ENCODE results near the gene PRDM10. TPM values are rescaled to one million over a fixed set of nuclear protein-coding genes. Genes with fewer than 3 reads are reported as not detected.

PRDM10 gene
- total RNA-seq, 1 donor from 2014 or later, result 13.6 TPM

DNA sequence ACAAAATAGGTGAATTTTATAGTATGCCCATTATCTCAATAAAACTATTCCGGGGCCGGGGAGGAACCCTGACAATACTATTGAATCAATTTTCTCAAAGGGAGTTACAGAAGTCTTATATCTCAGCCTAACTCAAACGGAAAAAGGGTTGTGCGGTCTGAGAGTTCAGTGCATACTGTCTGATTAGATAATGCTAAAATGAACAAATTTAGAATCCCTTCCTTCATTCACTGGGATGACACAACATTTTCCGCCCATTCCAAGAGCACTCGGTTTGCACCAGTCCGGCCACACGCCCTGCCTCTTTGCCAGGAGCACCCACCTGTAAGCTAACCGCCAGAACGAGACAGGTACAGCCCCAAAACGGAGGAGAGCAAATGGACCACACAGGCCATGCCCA lies 57.3 kb downstream of the PRDM10 start:
- no peak for DNase-seq (ENCODE audit: low spot score)
- Mint-ChIP-seq H3K9me3 (no peaks in the 10 kb centered on the region), H3K27me3 (ENCODE audit: insufficient read depth) (no peaks in the 10 kb centered on the region), H3K36me3 (ENCODE audit: low read depth) (peaks cover 22% of the 10 kb centered on the region), H3K4me1 (ENCODE audit: low read depth) (peaks cover 6% of the 10 kb centered on the region), H3K27ac (no peak overlapping the region), H3K4me3 (no peak overlapping the region)
- intact Hi-C loops (cut with micrococcal nuclease), result no loop called here

DNA sequence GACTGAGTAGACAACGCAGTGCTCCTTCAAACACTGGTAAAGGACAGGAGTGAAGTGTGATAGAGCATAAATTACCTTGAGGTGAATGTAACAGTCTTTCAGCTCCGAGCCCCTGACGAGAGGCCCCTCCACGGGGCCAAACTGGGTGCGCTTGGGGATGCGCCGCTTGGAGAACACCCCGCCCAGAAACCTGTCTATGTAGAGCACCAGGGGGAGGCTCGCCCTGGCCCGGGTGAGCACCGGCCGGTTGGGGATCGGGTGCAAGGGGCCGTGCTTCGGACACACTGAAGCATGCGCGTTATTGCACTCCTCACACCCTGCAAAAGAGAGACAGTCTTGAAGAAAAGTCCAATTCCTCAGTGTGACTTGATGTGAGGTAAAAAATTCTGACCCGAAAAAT lies 57.9 kb downstream of the PRDM10 start:
- Mint-ChIP-seq H3K27me3 (ENCODE audit: insufficient read depth) (no peaks in the 10 kb centered on the region), H3K9me3 (no peaks in the 10 kb centered on the region), H3K4me3 (no peak overlapping the region), H3K36me3 (ENCODE audit: low read depth) (peaks cover 22% of the 10 kb centered on the region), H3K27ac (no peak overlapping the region), H3K4me1 (ENCODE audit: low read depth) (peaks cover 5% of the 10 kb centered on the region)
- no peak for DNase-seq (ENCODE audit: low spot score)
- intact Hi-C loops (cut with micrococcal nuclease), result no loop called here

DNA sequence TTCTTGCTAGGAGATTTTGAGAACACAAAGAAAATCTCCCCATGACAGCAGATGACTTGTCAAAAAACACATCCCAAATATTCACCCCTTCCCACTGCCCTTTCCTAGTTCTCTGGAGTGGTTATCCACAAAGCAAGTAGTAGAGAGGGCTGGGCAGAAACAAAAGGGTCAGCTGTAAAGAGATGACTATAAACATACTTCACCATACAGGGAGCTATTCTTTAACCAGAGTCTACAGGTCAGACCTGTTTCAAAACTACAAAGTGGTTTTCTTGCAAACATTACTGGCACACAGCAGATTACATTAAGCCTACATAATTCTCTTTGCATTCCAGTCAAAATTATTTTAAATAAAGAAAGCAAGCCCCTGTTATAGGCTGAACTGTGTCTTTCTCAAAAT lies 59.6 kb downstream of the PRDM10 start:
- H3K4me1 Mint-ChIP-seq (ENCODE audit: low read depth), result peaks cover 5% of the 10 kb centered on the region
- H3K27me3 Mint-ChIP-seq (ENCODE audit: insufficient read depth), result no peaks in the 10 kb centered on the region
- peaks cover 19% of the 10 kb centered on the region for H3K36me3 Mint-ChIP-seq (ENCODE audit: low read depth)
- no peaks in the 10 kb centered on the region for H3K9me3 Mint-ChIP-seq
- H3K27ac Mint-ChIP-seq, result no peak overlapping the region
- intact Hi-C loops (cut with micrococcal nuclease), result no loop called here
- no peak overlapping the region for H3K4me3 Mint-ChIP-seq
- DNase-seq (ENCODE audit: low spot score), result no peak

DNA sequence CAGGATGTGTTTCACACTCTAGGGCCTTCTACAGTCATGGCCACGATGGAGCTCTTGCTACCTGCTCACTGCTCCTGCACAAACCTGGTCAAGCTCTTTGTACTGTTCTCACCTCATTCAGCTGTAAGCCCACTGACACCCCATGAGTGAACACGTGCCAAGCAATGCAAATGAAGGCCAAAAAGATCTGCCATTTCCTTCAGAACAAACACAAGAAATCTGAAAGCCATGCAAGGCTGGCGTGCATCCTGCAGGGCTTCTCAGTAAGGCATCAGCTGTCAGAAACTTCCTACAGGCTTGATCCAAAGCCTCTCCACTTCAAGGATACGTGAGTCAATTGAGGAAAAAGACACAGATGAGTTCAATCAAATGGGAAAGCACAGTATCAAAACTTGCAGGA lies 63.1 kb downstream of the PRDM10 start:
- H3K36me3 Mint-ChIP-seq (ENCODE audit: low read depth), result peaks cover 10% of the 10 kb centered on the region
- DNase-seq (ENCODE audit: low spot score), result no peak
- intact Hi-C loops (cut with micrococcal nuclease), result no loop called here
- no peak overlapping the region for H3K4me3 Mint-ChIP-seq
- H3K27ac Mint-ChIP-seq, result no peak overlapping the region
- no peaks in the 10 kb centered on the region for H3K4me1 Mint-ChIP-seq (ENCODE audit: low read depth)
- H3K27me3 Mint-ChIP-seq (ENCODE audit: insufficient read depth), result no peaks in the 10 kb centered on the region
- H3K9me3 Mint-ChIP-seq, result no peaks in the 10 kb centered on the region

DNA sequence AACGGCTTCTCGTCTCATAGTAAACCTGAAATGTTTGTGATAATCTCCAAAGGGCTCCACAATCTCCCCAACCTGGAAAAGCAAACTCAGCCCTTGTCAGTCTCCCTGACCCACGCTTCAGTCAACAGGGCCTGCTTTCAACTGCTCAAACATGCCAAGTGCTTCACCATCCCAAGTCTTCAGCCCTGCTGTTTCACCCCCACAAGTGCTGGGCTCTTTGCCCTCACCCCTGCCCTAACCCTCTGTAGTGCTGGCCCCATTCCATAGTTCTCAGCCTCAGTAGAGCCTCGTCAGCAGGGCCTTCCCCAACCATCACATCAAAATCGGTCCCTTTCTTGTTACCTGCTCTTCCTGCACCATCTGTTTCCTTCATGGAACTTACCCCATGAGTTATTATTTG lies 63.9 kb downstream of the PRDM10 start:
- no peak for DNase-seq (ENCODE audit: low spot score)
- Mint-ChIP-seq H3K9me3 (no peaks in the 10 kb centered on the region), H3K36me3 (ENCODE audit: low read depth) (peaks cover 14% of the 10 kb centered on the region), H3K27ac (no peak overlapping the region), H3K4me1 (ENCODE audit: low read depth) (no peaks in the 10 kb centered on the region), H3K27me3 (ENCODE audit: insufficient read depth) (no peaks in the 10 kb centered on the region), H3K4me3 (no peak overlapping the region)
- intact Hi-C loops (cut with micrococcal nuclease), result no loop called here

DNA sequence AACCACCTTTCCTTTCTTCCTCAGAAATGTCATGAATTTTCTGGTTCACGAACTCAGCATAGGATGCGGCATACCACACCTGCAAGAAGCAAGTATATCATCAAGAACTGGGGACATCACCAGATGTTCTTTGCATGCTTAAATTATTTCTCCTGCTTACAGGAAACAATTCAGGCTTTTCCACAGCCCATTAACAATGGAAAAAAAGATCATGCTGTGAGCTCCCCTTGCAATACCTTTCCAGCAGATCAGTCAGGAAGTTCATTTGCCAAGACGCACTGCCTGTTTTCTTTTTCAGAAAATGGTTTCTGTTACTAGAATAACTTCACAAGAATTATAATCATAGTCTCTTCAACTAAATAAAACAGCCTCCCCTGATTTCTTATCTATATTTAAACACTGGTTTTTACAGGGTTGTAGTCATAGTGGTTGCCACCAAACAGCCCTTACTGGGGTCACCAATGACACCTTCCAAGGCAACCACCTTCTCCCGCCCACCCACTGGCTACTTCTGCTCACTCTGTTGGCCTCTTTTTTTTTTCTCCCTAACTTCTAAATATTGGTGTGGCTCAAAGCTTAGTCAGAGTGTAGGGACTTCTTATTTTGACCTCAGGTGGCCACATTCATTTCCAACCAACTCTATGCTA lies 64.9 kb downstream of the PRDM10 start:
- Mint-ChIP-seq H3K4me3 (no peak overlapping the region), H3K27ac (no peak overlapping the region), H3K4me1 (ENCODE audit: low read depth) (no peaks in the 10 kb centered on the region), H3K9me3 (no peaks in the 10 kb centered on the region), H3K27me3 (ENCODE audit: insufficient read depth) (no peaks in the 10 kb centered on the region), H3K36me3 (ENCODE audit: low read depth) (peaks cover 15% of the 10 kb centered on the region)
- intact Hi-C loops (cut with micrococcal nuclease), result no loop called here
- DNase-seq (ENCODE audit: low spot score), result no peak

DNA sequence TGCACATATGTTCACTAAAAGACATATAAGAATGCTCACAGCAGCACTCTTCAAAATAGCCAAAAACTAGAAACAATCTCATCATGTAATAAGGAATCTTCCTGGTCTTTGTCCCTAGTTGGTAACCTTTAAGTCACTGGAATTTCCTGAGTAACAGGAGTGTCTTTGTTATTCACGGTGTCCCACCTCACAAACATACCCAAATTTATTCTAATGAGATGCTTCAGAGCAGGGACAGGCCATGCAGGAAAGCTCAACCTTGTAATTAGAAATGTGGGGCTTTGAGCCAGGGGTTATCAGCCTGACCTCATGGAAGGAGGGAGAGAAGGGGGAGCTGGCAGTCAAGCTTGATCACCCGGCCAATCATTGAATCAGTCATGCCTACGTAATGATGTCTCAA lies 66.9 kb downstream of the PRDM10 start:
- intact Hi-C loops (cut with micrococcal nuclease), result no loop called here
- no peak for DNase-seq (ENCODE audit: low spot score)
- Mint-ChIP-seq H3K36me3 (ENCODE audit: low read depth) (peaks cover 11% of the 10 kb centered on the region), H3K27me3 (ENCODE audit: insufficient read depth) (no peaks in the 10 kb centered on the region), H3K27ac (no peak overlapping the region), H3K4me3 (no peak overlapping the region), H3K4me1 (ENCODE audit: low read depth) (no peaks in the 10 kb centered on the region), H3K9me3 (no peaks in the 10 kb centered on the region)

DNA sequence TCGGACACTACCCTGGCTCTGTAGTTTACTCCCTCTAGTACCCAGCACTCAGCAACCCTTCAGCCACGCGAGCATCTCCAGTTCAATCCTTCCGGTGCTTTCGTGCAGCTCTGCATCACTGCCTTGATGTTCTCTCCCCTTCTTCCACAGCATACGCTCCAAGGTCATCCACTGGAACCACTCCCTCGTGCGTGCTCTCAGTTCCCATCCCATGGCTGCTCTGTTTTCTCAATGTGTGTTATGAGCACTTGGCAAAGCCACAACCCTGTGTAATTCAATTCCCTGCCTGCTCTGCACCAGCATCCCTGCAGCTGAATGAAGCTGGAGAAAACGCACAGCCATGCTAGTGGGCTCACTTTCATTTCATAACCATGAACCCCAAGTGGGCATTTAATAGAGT lies 68.7 kb downstream of the PRDM10 start:
- intact Hi-C loops (cut with micrococcal nuclease), result no loop called here
- Mint-ChIP-seq H3K4me1 (ENCODE audit: low read depth) (no peaks in the 10 kb centered on the region), H3K36me3 (ENCODE audit: low read depth) (peaks cover 16% of the 10 kb centered on the region), H3K4me3 (no peak overlapping the region), H3K27ac (no peak overlapping the region), H3K9me3 (no peaks in the 10 kb centered on the region), H3K27me3 (ENCODE audit: insufficient read depth) (no peaks in the 10 kb centered on the region)
- no peak for DNase-seq (ENCODE audit: low spot score)

DNA sequence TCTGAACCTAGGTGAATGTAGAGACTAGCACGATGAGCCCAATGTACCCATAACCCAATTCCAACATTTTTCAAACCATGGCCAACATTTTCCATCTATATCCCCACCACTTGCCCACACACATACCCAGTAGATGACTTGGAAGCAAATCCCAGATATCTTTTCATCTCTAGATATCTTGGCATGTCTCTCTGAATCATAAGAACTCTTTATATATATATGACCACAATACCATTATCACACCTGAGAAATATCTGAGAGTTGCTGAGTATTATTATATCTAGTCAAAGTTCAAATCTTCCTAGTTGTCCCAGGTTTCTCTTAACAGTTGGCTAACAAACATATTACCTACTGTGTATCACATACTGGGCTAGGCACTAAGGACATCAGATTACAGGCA lies 69.4 kb downstream of the PRDM10 start:
- Mint-ChIP-seq H3K9me3 (no peaks in the 10 kb centered on the region), H3K4me1 (ENCODE audit: low read depth) (no peaks in the 10 kb centered on the region), H3K36me3 (ENCODE audit: low read depth) (peaks cover 16% of the 10 kb centered on the region), H3K4me3 (no peak overlapping the region), H3K27me3 (ENCODE audit: insufficient read depth) (no peaks in the 10 kb centered on the region), H3K27ac (no peak overlapping the region)
- no peak for DNase-seq (ENCODE audit: low spot score)
- intact Hi-C loops (cut with micrococcal nuclease), result no loop called here

DNA sequence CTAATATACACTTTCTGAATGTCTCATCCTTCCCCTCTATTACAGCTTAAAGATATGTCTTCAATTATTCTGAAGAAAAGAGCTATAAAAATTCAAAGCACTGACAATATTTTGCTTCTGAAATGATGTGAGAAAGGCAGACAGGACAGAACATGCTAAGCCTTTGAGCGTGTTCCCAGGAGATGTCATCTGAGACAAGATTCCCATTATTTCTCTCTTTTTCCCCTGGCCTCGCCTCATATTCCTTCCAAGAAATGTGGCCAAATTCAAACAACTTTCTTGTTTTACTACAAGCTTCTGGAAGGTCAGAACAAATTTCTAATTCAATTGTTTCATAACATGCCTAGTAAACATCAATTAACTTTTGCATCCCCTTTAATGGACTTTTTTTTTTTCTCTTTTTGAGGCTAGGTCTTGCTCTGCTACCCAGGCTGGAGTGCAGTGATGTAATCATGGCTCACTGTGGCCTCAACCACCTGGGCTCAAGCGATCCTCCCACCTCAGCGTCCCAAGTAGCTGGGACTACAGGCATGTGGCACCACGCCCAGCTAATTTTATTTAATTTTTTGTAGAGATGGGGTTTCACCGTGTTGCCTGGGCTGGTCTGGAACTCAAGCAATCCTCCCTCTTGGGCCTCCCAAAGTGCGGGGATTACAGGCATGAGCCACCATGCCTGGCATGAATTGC lies 70.1 kb downstream of the PRDM10 start:
- H3K4me3 Mint-ChIP-seq, result no peak overlapping the region
- DNase-seq (ENCODE audit: low spot score), result no peak
- peaks cover 16% of the 10 kb centered on the region for H3K36me3 Mint-ChIP-seq (ENCODE audit: low read depth)
- no peak overlapping the region for H3K27ac Mint-ChIP-seq
- no peaks in the 10 kb centered on the region for H3K4me1 Mint-ChIP-seq (ENCODE audit: low read depth)
- H3K27me3 Mint-ChIP-seq (ENCODE audit: insufficient read depth), result no peaks in the 10 kb centered on the region
- intact Hi-C loops (cut with micrococcal nuclease), result no loop called here
- no peaks in the 10 kb centered on the region for H3K9me3 Mint-ChIP-seq

DNA sequence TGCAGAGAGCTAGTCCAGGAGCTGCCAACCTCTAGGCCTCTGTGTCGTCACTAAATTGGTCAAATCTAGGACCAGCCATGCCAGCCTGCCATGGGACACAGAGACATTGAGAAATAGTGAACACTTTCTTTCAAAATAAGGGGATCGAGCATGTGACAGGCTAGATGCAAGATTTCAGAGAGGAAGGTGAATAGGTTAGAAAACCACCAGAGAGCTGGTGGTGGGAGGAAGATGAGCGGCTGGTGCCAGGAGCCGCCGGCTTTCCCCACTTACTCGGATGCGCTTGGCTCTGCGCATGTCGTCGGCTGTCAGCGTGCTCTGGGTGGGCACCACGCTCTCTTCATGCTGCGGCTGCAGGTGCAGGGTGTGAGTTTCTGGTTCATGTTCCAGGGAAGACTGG lies 71.9 kb downstream of the PRDM10 start:
- Mint-ChIP-seq H3K4me3 (no peak overlapping the region), H3K27ac (no peak overlapping the region), H3K36me3 (ENCODE audit: low read depth) (peaks cover 16% of the 10 kb centered on the region), H3K4me1 (ENCODE audit: low read depth) (no peaks in the 10 kb centered on the region), H3K9me3 (no peaks in the 10 kb centered on the region), H3K27me3 (ENCODE audit: insufficient read depth) (no peaks in the 10 kb centered on the region)
- no peak for DNase-seq (ENCODE audit: low spot score)
- intact Hi-C loops (cut with micrococcal nuclease), result no loop called here

DNA sequence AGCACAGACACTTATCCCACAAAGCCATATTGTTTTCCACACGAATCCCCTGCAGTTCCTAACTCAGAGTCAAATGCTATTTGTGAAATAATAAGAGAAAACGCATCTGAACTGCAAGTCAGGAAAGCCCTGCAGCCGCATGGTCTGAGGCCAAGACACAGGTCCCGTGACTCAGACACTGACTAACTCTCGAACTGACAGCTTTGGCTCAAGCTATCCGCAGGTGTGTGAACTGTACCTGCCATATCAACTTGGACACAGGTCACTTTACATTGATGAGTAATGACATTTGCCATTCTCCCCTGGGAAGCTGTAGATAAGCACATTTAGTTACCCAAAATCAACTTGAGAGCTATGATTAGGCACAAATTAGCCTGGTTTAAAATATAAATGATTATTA lies 72.3 kb downstream of the PRDM10 start:
- no peaks in the 10 kb centered on the region for H3K9me3 Mint-ChIP-seq
- intact Hi-C loops (cut with micrococcal nuclease), result no loop called here
- H3K4me1 Mint-ChIP-seq (ENCODE audit: low read depth), result no peaks in the 10 kb centered on the region
- no peaks in the 10 kb centered on the region for H3K27me3 Mint-ChIP-seq (ENCODE audit: insufficient read depth)
- no peak for DNase-seq (ENCODE audit: low spot score)
- H3K4me3 Mint-ChIP-seq, result no peak overlapping the region
- peaks cover 16% of the 10 kb centered on the region for H3K36me3 Mint-ChIP-seq (ENCODE audit: low read depth)
- H3K27ac Mint-ChIP-seq, result no peak overlapping the region

DNA sequence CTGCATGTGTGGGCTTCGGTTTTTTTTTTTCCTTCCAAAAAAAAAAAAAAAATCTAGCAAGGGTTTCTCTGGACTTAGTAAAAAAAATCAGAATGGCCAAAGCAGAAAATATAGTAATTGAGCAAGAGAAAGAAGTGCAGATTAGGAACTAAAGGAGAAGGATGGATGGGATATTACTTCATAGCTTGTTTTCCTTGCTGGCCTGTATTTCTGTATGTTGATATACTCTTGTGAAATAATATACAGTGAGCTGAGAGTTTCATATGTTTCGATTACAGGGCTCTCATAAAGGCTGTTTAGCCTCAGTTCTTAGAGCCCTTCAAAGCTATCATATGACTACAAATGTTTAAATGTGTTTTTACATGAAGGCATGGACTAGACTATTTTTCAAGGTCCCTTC lies 72.9 kb downstream of the PRDM10 start:
- H3K27me3 Mint-ChIP-seq (ENCODE audit: insufficient read depth), result no peaks in the 10 kb centered on the region
- no peak overlapping the region for H3K27ac Mint-ChIP-seq
- peaks cover 16% of the 10 kb centered on the region for H3K36me3 Mint-ChIP-seq (ENCODE audit: low read depth)
- intact Hi-C loops (cut with micrococcal nuclease), result no loop called here
- DNase-seq (ENCODE audit: low spot score), result no peak
- H3K4me3 Mint-ChIP-seq, result no peak overlapping the region
- no peaks in the 10 kb centered on the region for H3K4me1 Mint-ChIP-seq (ENCODE audit: low read depth)
- H3K9me3 Mint-ChIP-seq, result no peaks in the 10 kb centered on the region
